Dendritic cell treated with granulocyte-macrophage colony-stimulating factor and Interleukin-4, amounts not matched to agents 40 ng/mL and 50 ng/mL, for 4 days (primary cell): Measurements from ENCODE around the gene UBE2G2.

ENCODE experiments used
- H3K27ac Mint-ChIP-seq: one replicate; pipeline ENCODE4 v1.8.0; 2022; ENCODE audit warnings: mild to moderate bottlenecking, mixed read lengths
- H3K27me3 Mint-ChIP-seq: one replicate; pipeline ENCODE4 v1.8.0; 2022; ENCODE audit warnings: mild to moderate bottlenecking, mixed read lengths
- H3K36me3 Mint-ChIP-seq: one replicate; pipeline ENCODE4 v1.8.0; 2022; ENCODE audit warnings: low read depth, mixed read lengths
- H3K4me1 Mint-ChIP-seq: one replicate; pipeline ENCODE4 v1.8.0; 2022; ENCODE audit warnings: low read depth, mixed read lengths
- H3K4me3 Mint-ChIP-seq: one replicate; pipeline ENCODE4 v1.8.0; 2022; ENCODE audit warnings: mild to moderate bottlenecking, moderate library complexity, mixed read lengths
- H3K9me3 Mint-ChIP-seq: one replicate; pipeline ENCODE4 v1.8.0; 2022; ENCODE audit warnings: mixed read lengths
- intact Hi-C: fragments of 100-400 bp; cut with micrococcal nuclease; formaldehyde crosslinking; loops from one replicate; pipeline ENCODE4 v1.15.0; 2022

UBE2G2 gene

GRCh38 chr21:44801468-44802395 lies at the start of gene UBE2G2:
TSS of gene UBE2G2 (minus strand) at chr21:44801820. CDS start at chr21:44801748, 72 bp downstream.
- H3K36me3 Mint-ChIP-seq = peaks cover 83% of the 10 kb centered on the region
- intact Hi-C loops = loop anchor here (1.0 to 5.0 kb wide), 4 partner anchors 16 to 126 kb away; partner anchors contain the start of gene PTTG1IP
- peaks cover 38% of the 10 kb centered on the region for H3K4me1 Mint-ChIP-seq
- H3K27ac Mint-ChIP-seq = peak within 1 kb of the TSS; percentile 80
- H3K9me3 Mint-ChIP-seq = no peaks in the 10 kb centered on the region
- peak within 1 kb of the TSS; percentile 81 for H3K4me3 Mint-ChIP-seq
- no peaks in the 10 kb centered on the region for H3K27me3 Mint-ChIP-seq

- intact Hi-C loops = no loop called here
- H3K27ac Mint-ChIP-seq = no peak overlapping the region
- H3K27me3 Mint-ChIP-seq = no peaks in the 10 kb centered on the region
- H3K4me1 Mint-ChIP-seq = peaks cover 83% of the 10 kb centered on the region
- H3K4me3 Mint-ChIP-seq = no peak overlapping the region
- H3K36me3 Mint-ChIP-seq = peaks cover 86% of the 10 kb centered on the region
- no peaks in the 10 kb centered on the region for H3K9me3 Mint-ChIP-seq
Observed at GRCh38 chr21:44850905-44851657, 49.5 kb upstream of the UBE2G2 start.

GRCh38 chr21:44850208-44850800 lies 48.7 kb upstream of the UBE2G2 start:
- intact Hi-C loops = no loop called here
- Mint-ChIP-seq H3K9me3 (no peaks in the 10 kb centered on the region), H3K36me3 (peaks cover 79% of the 10 kb centered on the region), H3K4me1 (peaks cover 84% of the 10 kb centered on the region), H3K27me3 (no peaks in the 10 kb centered on the region), H3K4me3 (no peak overlapping the region), H3K27ac (no peak overlapping the region)

- intact Hi-C loops = loop anchor here (5.0 kb wide), 2 partner anchors 33 to 37 kb away; no protein-coding TSS in a partner anchor
- H3K27me3 Mint-ChIP-seq = peaks cover under 1% of the 10 kb centered on the region
- no peaks in the 10 kb centered on the region for H3K9me3 Mint-ChIP-seq
- no peak overlapping the region for H3K4me3 Mint-ChIP-seq
- peaks cover 81% of the 10 kb centered on the region for H3K4me1 Mint-ChIP-seq
- H3K27ac Mint-ChIP-seq = no peak overlapping the region
- H3K36me3 Mint-ChIP-seq = peaks cover 72% of the 10 kb centered on the region
Observed at GRCh38 chr21:44849616-44850130, 48.1 kb upstream of the UBE2G2 start.

GRCh38 chr21:44848821-44849521 lies 47.4 kb upstream of the UBE2G2 start:
- Mint-ChIP-seq H3K9me3 (no peaks in the 10 kb centered on the region), H3K27me3 (peaks cover 6% of the 10 kb centered on the region), H3K4me3 (no peak overlapping the region), H3K4me1 (peaks cover 74% of the 10 kb centered on the region), H3K27ac (peak overlapping the region; percentile 62), H3K36me3 (peaks cover 65% of the 10 kb centered on the region)
- intact Hi-C loops = loop anchor here (5.0 kb wide), 2 partner anchors 33 to 37 kb away; no protein-coding TSS in a partner anchor

GRCh38 chr21:44847261-44848056 lies 45.8 kb upstream of the UBE2G2 start:
- Mint-ChIP-seq H3K4me1 (peaks cover 65% of the 10 kb centered on the region), H3K9me3 (no peaks in the 10 kb centered on the region), H3K27me3 (peaks cover 14% of the 10 kb centered on the region), H3K4me3 (no peak overlapping the region), H3K27ac (peak overlapping the region; percentile 86), H3K36me3 (peaks cover 50% of the 10 kb centered on the region)
- intact Hi-C loops = loop anchor here (5.0 kb wide), 2 partner anchors 35 kb away; no protein-coding TSS in a partner anchor

GRCh38 chr21:44846485-44847260 lies 45.1 kb upstream of the UBE2G2 start:
- peaks cover 42% of the 10 kb centered on the region for H3K36me3 Mint-ChIP-seq
- H3K4me1 Mint-ChIP-seq = peaks cover 58% of the 10 kb centered on the region
- peaks cover 20% of the 10 kb centered on the region for H3K27me3 Mint-ChIP-seq
- H3K4me3 Mint-ChIP-seq = peak overlapping the region; percentile 67
- H3K27ac Mint-ChIP-seq = peak overlapping the region; percentile 86
- H3K9me3 Mint-ChIP-seq = no peaks in the 10 kb centered on the region
- intact Hi-C loops = loop anchor here (5.0 kb wide), 2 partner anchors 34 to 36 kb away; no protein-coding TSS in a partner anchor

- H3K27ac Mint-ChIP-seq = peak overlapping the region; percentile 86
- H3K4me3 Mint-ChIP-seq = peak overlapping the region; percentile 67
- H3K27me3 Mint-ChIP-seq = peaks cover 24% of the 10 kb centered on the region
- H3K9me3 Mint-ChIP-seq = no peaks in the 10 kb centered on the region
- peaks cover 55% of the 10 kb centered on the region for H3K4me1 Mint-ChIP-seq
- intact Hi-C loops = loop anchor here (5.0 kb wide), 2 partner anchors 34 to 36 kb away; no protein-coding TSS in a partner anchor
- H3K36me3 Mint-ChIP-seq = peaks cover 37% of the 10 kb centered on the region
Observed at GRCh38 chr21:44846224-44846484, 44.5 kb upstream of the UBE2G2 start.

GRCh38 chr21:44845418-44846223 lies 44.0 kb upstream of the UBE2G2 start:
- H3K27me3 Mint-ChIP-seq = peaks cover 27% of the 10 kb centered on the region
- H3K9me3 Mint-ChIP-seq = no peaks in the 10 kb centered on the region
- peak overlapping the region; percentile 86 for H3K27ac Mint-ChIP-seq
- intact Hi-C loops = loop anchor here (5.0 kb wide), 2 partner anchors 33 to 37 kb away; no protein-coding TSS in a partner anchor
- H3K4me3 Mint-ChIP-seq = peak overlapping the region; percentile 67
- peaks cover 32% of the 10 kb centered on the region for H3K36me3 Mint-ChIP-seq
- peaks cover 49% of the 10 kb centered on the region for H3K4me1 Mint-ChIP-seq

GRCh38 chr21:44844256-44844655 lies 42.6 kb upstream of the UBE2G2 start:
- Mint-ChIP-seq H3K4me3 (no peak overlapping the region), H3K36me3 (peaks cover 18% of the 10 kb centered on the region), H3K27me3 (peaks cover 27% of the 10 kb centered on the region), H3K9me3 (no peaks in the 10 kb centered on the region), H3K4me1 (peaks cover 40% of the 10 kb centered on the region), H3K27ac (no peak overlapping the region)
- intact Hi-C loops = no loop called here

- Mint-ChIP-seq H3K4me3 (no peak overlapping the region), H3K27me3 (peaks cover 29% of the 10 kb centered on the region), H3K4me1 (peaks cover 33% of the 10 kb centered on the region)
Observed at GRCh38 chr21:44842721-44843445, 41.3 kb upstream of the UBE2G2 start.

More at GRCh38 chr21:44842721-44843445, 41.3 kb upstream of the UBE2G2 start:
- no peaks in the 10 kb centered on the region for H3K9me3 Mint-ChIP-seq
- peak overlapping the region; percentile 2 for H3K27ac Mint-ChIP-seq
- intact Hi-C loops = no loop called here
- peaks cover 4% of the 10 kb centered on the region for H3K36me3 Mint-ChIP-seq
